Liver (tissue), 3 donors: ENCODE measurements around the gene SLC25A33.

ENCODE experiments used
- CTCF ChIP-seq: fragments of 150-350 bp; IDR thresholded peaks from 2 replicates; pipeline ENCODE4 v1.5.1; 2017; ENCODE audit warnings: improper control_type of control experiment, low read depth, low read length; ENCODE audit not compliant: missing input control
- JUND ChIP-seq, 2 donors: IDR thresholded peaks; 2 replicates each; pipeline ENCODE4 v1.6.1; 2016; ENCODE audit warnings: antibody characterized with exemption in 2 of 2
- RAD21 ChIP-seq, 2 donors: IDR thresholded peaks; 2 replicates each; pipeline ENCODE4 v1.6.1; 2016; ENCODE audit warnings: antibody characterized with exemption in 2 of 2, mild to moderate bottlenecking in 2 of 2
- donor health status: healthy.
- donor health status: healthy.

DNA sequence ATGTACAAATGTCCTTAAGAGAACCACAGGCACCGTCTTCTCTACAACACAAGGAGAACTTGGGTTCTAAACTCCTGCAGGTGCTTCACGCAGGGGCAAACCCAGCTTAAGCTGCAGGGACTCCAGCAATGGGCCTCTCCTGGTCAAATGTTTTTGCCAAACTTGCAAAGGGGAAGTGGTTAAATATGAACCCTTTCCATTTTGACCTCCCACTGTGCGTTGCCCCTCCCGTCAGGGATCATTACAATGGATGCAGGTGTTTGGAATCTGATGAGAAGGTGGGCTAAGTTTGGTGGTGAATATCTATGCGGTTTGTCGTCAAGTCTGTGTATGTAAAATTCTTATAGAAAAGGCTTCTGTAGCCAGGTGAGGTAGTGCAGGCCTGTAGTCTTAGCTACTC is 29.1 kb upstream of the SLC25A33 start:
- TF ChIP-seq CTCF (no peak), RAD21 (IDR thresholded peaks at IDR 0.05) (no peak), JUND (IDR thresholded peaks at IDR 0.05) (no peak)
